Mucosa of descending colon (tissue), 3 donors: ENCODE data around the gene SSH2. TPM values are rescaled to one million over a fixed set of nuclear protein-coding genes. Genes with fewer than 3 reads are reported as not detected.
"Not testable (repeated sequence)": the region's sequence is repeated elsewhere in the genome, so short reads cannot be mapped to it uniquely, and the experiment has no call there.

ENCODE experiments used
- ATAC-seq: fragments of 200-7000 bp; cut with Tn5 transposase; one replicate; pipeline ENCODE4 v1.9.1; 2020; ENCODE audit warnings: mild to moderate bottlenecking, moderate library complexity
- DNase-seq, 3 donors: peaks; one replicate each; pipeline ENCODE4 v3.0.0-alpha.2; 2020
- H3K36me3 ChIP-seq: fragments of 200-600 bp; one replicate; pipeline ENCODE4 v1.8.0; 2021; ENCODE audit warnings: low read depth, mild to moderate bottlenecking
- H3K4me1 ChIP-seq: fragments of 200-600 bp; one replicate; pipeline ENCODE4 v1.8.0; 2021; ENCODE audit warnings: low read depth, mild to moderate bottlenecking
- H3K4me3 ChIP-seq: fragments of 200-600 bp; one replicate; pipeline ENCODE4 v1.8.0; 2021; ENCODE audit warnings: mild to moderate bottlenecking
- H3K9me3 ChIP-seq: fragments of 200-600 bp; one replicate; pipeline ENCODE4 v1.8.0; 2021; ENCODE audit warnings: mild to moderate bottlenecking
- CTCF ChIP-seq: fragments of 200-600 bp; IDR thresholded peaks from one replicate; pipeline ENCODE4 v1.8.0; 2022; ENCODE audit warnings: antibody characterized with exemption, mild to moderate bottlenecking
- intact Hi-C, 2 donors: fragments of 100-400 bp; cut with DNase I in 1 of 2; cut with micrococcal nuclease in 1 of 2; formaldehyde crosslinking; loops; one replicate each; pipeline versions ENCODE4 v1.11.0 to v1.11.1; 2022; cut with DNase I, micrococcal nuclease
- total RNA-seq, 3 donors: library from RNA; stranded (reverse); fragmentation: NEBNext Ultra II Directional in 2 of 3; extraction: Animal tissue kit (Norgen Biotek cat#: 25700) in 2 of 3; gene quantifications; one replicate each; pipeline versions ENCODE4 v1.2.1 to v1.2.4, GENCODE V29; 2021 to 2023
- donor health status: DM: no; HTN: no; CAD: no; lungs with moderate emphysema.
- donor health status: DM: no; HTN: no; CAD: no.
- donor health status: DM: no; HTN: yes; CAD: no.

The SSH2 gene
- total RNA-seq, 3 donors from 2014 or later = 32.1 to 47.8 (median 40.8) TPM

DNA sequence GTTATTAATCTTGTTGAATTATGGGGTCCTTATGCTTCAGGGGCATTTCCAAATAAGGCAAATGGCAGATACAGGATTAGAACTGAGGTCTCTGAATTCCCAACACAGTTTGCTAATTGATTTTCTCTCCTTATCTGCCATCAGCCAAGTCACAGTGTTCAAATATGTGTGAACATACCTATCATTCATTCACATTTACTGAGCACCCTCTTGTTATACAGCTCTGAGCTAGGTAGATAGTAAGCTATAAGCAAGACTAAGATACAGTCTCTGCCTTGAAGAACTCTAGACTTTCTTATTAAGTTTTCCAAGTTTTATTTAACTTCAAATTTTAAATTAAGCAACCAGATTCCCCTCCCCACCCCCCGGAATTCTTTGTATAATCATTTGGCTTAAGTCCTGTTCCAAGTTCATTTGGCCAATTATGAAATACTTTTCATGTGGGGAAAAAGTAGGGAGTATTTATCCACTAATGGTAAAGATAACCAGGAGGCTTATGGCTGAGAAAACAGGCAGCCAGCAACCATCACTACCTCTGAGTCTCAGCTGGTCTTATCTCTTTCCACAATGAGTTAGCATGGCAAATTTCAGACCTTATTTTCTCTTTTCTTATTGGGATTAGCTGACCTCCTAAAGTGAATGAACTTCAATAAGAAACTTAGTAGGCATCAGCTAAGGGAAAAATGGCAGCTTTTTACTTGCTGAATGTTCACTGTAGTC lies 275.9 kb downstream of the SSH2 start:
- DNase-seq = no peak
- intact Hi-C loops = no loop called here
- ATAC-seq = no peak
- H3K36me3 ChIP-seq = peaks cover 4% of the 10 kb centered on the region
- no peak overlapping the region for H3K4me3 ChIP-seq
- no peaks in the 10 kb centered on the region for H3K4me1 ChIP-seq
- no peak for TF ChIP-seq CTCF
- H3K9me3 ChIP-seq = no peaks in the 10 kb centered on the region

DNA sequence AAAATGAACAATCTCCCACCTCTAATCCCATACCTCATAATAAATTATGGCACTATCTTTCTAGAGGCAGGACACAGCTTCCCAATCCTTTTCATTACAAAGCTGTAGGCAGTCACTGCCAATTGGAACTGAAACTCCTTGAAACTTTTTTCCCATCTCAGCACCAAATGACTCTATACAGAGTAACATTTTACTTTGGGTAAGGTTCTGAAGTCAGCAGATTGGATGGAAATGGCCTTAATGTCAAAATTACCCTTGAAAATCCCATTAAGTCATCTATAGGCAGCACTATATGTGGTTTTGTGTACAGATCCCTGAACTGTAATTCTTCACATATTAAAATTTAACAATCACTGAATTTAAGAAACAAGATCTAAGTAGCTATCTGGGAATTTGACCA lies 277.1 kb downstream of the SSH2 start:
- ATAC-seq = no peak
- Histone ChIP-seq H3K9me3 (no peaks in the 10 kb centered on the region), H3K4me3 (no peak overlapping the region), H3K4me1 (no peaks in the 10 kb centered on the region), H3K36me3 (peaks cover 4% of the 10 kb centered on the region)
- TF ChIP-seq CTCF = no peak
- DNase-seq = no peak
- intact Hi-C loops = no loop called here

- not testable (repeated sequence) for H3K36me3 ChIP-seq, DNase-seq
Observed at GRCh38 chr17:29651913-29652312, 278.1 kb downstream of the SSH2 start.

GRCh38 chr17:29650396-29650795 lies 279.6 kb downstream of the SSH2 start:
- H3K4me1 ChIP-seq = no peaks in the 10 kb centered on the region
- no peaks in the 10 kb centered on the region for H3K9me3 ChIP-seq
- no peak for TF ChIP-seq CTCF
- intact Hi-C loops = no loop called here
- ATAC-seq (no peak), DNase-seq (no peak)
- peaks cover 4% of the 10 kb centered on the region for H3K36me3 ChIP-seq
- H3K4me3 ChIP-seq = no peak overlapping the region

More at GRCh38 chr17:29651913-29652312, 278.1 kb downstream of the SSH2 start:
- ATAC-seq, intact Hi-C loops, H3K4me3 ChIP-seq, H3K9me3 ChIP-seq, H3K4me1 ChIP-seq: not testable (repeated sequence)

DNA sequence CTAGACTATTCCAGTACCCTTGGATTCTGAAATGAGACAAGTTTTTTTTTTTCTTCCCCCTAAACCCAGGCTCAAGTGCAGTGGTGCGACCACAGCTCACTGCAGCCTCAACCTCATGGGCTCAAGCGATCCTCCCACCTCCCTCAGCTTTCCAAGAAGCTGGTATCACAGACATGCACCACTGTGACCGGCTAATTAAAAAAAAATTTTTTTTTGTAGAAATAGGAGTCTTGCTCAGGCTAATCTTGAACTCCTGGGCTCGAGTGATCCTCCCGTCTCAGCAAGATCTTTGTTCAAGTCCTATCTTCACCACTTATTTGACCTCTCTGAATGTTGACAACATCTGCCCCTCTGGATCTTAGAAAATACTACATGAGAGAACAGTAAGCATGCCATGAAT lies 280.7 kb downstream of the SSH2 start:
- intact Hi-C loops = loop anchor here in 1 of 2 donors (10.0 kb wide), 1 partner anchor 135 kb away; no protein-coding TSS in a partner anchor
- ATAC-seq = no peak

More for the DNA sequence above, 280.7 kb downstream of the SSH2 start:
- no peak for DNase-seq
- H3K9me3 ChIP-seq = no peaks in the 10 kb centered on the region
- H3K36me3 ChIP-seq = peaks cover 4% of the 10 kb centered on the region
- H3K4me1 ChIP-seq = no peaks in the 10 kb centered on the region
- no peak for TF ChIP-seq CTCF
- H3K4me3 ChIP-seq = no peak overlapping the region
